GM23338 (cell line): ENCODE data around the gene RAP1GDS1. TPM values are rescaled to one million over a fixed set of nuclear protein-coding genes. Genes with fewer than 3 reads are reported as not detected.

ENCODE experiments used
- CREB1 ChIP-seq: fragments of 250-450 bp; sonication (Bioruptor Pico); IDR thresholded peaks from 2 replicates; pipeline ENCODE4 v1.5.0; 2020; ENCODE audit warnings: low read depth, mild to moderate bottlenecking, moderate library complexity
- NANOG ChIP-seq: IDR thresholded peaks from 2 replicates; pipeline ENCODE4 v1.6.1; 2016; ENCODE audit warnings: antibody characterized with exemption, borderline replicate concordance
- POLR2AphosphoS5 ChIP-seq: IDR thresholded peaks from 2 replicates; pipeline ENCODE4 v1.6.1; 2016; ENCODE audit warnings: antibody characterized with exemption, low read depth
- ZNF114 ChIP-seq: fragments of 250-450 bp; sonication (Bioruptor Pico); IDR thresholded peaks from 2 replicates; pipeline ENCODE4 v1.5.0; 2020; ENCODE audit warnings: mild to moderate bottlenecking, moderate library complexity
- polyA plus RNA-seq: library from polyadenylated mRNA; unstranded; fragments of >200 nt; fragmentation: Nextera tagmentation; extraction: Ambion mirVana; gene quantifications from 2 replicates; pipeline ENCODE4 v1.2.1, GENCODE V29; 2016
- total RNA-seq: library from RNA; depleted of rRNA; stranded (reverse); fragments of >200 nt; shearing (Covaris generic); gene quantifications from 2 replicates; pipeline ENCODE4 v1.2.3, GENCODE V29; 2014
- TF ChIP-seq, protein P1 (sequence below): fragments of 250-450 bp; sonication (Bioruptor Pico); IDR thresholded peaks from 2 replicates; pipeline ENCODE4 v1.5.0; 2020; ENCODE audit warnings: mild to moderate bottlenecking, moderate library complexity
- TF ChIP-seq, protein P2 (sequence below): IDR thresholded peaks from 2 replicates; pipeline ENCODE4 v1.6.1; 2016; ENCODE audit warnings: antibody characterized with exemption
- TF ChIP-seq, protein P3 (sequence below): IDR thresholded peaks from one replicate; pipeline ENCODE4 v1.6.1; 2018; ENCODE audit warnings: antibody characterized with exemption; ENCODE audit not compliant: unreplicated experiment

Gene RAP1GDS1
- total and polyA plus RNA-seq, 2 experiments from 2014 or later, result 23.7 to 32.4 TPM

DNA sequence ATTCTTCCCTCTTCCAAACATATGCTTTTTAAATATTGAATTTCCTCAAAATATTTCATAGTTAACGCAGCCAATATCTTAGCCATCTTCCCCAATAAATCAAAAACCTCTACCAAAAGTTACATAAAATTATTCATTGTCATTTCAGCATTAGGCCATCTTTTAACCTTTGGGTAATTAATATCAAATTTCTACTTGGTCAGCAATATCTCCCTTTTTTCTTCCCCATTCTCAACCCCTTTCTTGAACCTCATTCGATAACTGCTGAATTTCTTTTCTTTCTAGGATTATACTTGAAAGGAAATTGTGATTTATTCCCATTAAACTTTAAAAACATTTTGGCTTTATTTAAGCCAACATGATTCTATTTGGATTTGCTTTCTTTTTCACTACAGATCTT is 65.0 kb downstream of the RAP1GDS1 start (continued):
- TF ChIP-seq, protein P1, sequence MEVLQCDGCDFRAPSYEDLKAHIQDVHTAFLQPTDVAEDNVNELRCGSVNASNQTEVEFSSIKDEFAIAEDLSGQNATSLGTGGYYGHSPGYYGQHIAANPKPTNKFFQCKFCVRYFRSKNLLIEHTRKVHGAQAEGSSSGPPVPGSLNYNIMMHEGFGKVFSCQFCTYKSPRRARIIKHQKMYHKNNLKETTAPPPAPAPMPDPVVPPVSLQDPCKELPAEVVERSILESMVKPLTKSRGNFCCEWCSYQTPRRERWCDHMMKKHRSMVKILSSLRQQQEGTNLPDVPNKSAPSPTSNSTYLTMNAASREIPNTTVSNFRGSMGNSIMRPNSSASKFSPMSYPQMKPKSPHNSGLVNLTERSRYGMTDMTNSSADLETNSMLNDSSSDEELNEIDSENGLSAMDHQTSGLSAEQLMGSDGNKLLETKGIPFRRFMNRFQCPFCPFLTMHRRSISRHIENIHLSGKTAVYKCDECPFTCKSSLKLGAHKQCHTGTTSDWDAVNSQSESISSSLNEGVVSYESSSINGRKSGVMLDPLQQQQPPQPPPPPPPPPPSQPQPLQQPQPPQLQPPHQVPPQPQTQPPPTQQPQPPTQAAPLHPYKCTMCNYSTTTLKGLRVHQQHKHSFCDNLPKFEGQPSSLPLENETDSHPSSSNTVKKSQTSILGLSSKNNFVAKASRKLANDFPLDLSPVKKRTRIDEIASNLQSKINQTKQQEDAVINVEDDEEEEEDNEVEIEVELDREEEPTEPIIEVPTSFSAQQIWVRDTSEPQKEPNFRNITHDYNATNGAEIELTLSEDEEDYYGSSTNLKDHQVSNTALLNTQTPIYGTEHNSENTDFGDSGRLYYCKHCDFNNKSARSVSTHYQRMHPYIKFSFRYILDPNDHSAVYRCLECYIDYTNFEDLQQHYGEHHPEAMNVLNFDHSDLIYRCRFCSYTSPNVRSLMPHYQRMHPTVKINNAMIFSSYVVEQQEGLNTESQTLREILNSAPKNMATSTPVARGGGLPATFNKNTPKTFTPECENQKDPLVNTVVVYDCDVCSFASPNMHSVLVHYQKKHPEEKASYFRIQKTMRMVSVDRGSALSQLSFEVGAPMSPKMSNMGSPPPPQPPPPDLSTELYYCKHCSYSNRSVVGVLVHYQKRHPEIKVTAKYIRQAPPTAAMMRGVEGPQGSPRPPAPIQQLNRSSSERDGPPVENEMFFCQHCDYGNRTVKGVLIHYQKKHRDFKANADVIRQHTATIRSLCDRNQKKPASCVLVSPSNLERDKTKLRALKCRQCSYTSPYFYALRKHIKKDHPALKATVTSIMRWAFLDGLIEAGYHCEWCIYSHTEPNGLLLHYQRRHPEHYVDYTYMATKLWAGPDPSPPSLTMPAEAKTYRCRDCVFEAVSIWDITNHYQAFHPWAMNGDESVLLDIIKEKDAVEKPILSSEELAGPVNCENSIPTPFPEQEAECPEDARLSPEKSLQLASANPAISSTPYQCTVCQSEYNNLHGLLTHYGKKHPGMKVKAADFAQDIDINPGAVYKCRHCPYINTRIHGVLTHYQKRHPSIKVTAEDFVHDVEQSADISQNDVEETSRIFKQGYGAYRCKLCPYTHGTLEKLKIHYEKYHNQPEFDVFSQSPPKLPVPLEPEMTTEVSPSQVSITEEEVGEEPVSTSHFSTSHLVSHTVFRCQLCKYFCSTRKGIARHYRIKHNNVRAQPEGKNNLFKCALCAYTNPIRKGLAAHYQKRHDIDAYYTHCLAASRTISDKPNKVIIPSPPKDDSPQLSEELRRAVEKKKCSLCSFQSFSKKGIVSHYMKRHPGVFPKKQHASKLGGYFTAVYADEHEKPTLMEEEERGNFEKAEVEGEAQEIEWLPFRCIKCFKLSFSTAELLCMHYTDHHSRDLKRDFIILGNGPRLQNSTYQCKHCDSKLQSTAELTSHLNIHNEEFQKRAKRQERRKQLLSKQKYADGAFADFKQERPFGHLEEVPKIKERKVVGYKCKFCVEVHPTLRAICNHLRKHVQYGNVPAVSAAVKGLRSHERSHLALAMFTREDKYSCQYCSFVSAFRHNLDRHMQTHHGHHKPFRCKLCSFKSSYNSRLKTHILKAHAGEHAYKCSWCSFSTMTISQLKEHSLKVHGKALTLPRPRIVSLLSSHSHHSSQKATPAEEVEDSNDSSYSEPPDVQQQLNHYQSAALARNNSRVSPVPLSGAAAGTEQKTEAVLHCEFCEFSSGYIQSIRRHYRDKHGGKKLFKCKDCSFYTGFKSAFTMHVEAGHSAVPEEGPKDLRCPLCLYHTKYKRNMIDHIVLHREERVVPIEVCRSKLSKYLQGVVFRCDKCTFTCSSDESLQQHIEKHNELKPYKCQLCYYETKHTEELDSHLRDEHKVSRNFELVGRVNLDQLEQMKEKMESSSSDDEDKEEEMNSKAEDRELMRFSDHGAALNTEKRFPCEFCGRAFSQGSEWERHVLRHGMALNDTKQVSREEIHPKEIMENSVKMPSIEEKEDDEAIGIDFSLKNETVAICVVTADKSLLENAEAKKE, result no peak
- TF ChIP-seq, protein P2, sequence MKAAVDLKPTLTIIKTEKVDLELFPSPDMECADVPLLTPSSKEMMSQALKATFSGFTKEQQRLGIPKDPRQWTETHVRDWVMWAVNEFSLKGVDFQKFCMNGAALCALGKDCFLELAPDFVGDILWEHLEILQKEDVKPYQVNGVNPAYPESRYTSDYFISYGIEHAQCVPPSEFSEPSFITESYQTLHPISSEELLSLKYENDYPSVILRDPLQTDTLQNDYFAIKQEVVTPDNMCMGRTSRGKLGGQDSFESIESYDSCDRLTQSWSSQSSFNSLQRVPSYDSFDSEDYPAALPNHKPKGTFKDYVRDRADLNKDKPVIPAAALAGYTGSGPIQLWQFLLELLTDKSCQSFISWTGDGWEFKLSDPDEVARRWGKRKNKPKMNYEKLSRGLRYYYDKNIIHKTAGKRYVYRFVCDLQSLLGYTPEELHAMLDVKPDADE, result no peak
- TF ChIP-seq CREB1 (CRISPR knock-in tag), result no peak
- no peak for TF ChIP-seq NANOG
- TF ChIP-seq, protein P3, sequence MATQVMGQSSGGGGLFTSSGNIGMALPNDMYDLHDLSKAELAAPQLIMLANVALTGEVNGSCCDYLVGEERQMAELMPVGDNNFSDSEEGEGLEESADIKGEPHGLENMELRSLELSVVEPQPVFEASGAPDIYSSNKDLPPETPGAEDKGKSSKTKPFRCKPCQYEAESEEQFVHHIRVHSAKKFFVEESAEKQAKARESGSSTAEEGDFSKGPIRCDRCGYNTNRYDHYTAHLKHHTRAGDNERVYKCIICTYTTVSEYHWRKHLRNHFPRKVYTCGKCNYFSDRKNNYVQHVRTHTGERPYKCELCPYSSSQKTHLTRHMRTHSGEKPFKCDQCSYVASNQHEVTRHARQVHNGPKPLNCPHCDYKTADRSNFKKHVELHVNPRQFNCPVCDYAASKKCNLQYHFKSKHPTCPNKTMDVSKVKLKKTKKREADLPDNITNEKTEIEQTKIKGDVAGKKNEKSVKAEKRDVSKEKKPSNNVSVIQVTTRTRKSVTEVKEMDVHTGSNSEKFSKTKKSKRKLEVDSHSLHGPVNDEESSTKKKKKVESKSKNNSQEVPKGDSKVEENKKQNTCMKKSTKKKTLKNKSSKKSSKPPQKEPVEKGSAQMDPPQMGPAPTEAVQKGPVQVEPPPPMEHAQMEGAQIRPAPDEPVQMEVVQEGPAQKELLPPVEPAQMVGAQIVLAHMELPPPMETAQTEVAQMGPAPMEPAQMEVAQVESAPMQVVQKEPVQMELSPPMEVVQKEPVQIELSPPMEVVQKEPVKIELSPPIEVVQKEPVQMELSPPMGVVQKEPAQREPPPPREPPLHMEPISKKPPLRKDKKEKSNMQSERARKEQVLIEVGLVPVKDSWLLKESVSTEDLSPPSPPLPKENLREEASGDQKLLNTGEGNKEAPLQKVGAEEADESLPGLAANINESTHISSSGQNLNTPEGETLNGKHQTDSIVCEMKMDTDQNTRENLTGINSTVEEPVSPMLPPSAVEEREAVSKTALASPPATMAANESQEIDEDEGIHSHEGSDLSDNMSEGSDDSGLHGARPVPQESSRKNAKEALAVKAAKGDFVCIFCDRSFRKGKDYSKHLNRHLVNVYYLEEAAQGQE, result no peak
- TF ChIP-seq POLR2AphosphoS5, result no peak
- no peak for TF ChIP-seq ZNF114 (CRISPR knock-in tag)
